CD4-positive, alpha-beta T cell treated with Interleukin-2 at 100 ng/mL for 4 hours (primary cell): ENCODE data around the gene IMPA2.
A peak's percentile ranks its signal among the peaks of the same experiment; 100 is the strongest.
"Not testable (repeated sequence)": the region's sequence is repeated elsewhere in the genome, so short reads cannot be mapped to it uniquely, and the experiment has no call there.

Source experiments
- DNase-seq: peaks from one replicate; pipeline ENCODE4 v3.0.0-alpha.2; 2020; ENCODE audit warnings: low spot score

The IMPA2 gene

GRCh38 chr18:11962597-11962996 lies 18.7 kb upstream of the IMPA2 start:
- DNase-seq = no peak

DNA sequence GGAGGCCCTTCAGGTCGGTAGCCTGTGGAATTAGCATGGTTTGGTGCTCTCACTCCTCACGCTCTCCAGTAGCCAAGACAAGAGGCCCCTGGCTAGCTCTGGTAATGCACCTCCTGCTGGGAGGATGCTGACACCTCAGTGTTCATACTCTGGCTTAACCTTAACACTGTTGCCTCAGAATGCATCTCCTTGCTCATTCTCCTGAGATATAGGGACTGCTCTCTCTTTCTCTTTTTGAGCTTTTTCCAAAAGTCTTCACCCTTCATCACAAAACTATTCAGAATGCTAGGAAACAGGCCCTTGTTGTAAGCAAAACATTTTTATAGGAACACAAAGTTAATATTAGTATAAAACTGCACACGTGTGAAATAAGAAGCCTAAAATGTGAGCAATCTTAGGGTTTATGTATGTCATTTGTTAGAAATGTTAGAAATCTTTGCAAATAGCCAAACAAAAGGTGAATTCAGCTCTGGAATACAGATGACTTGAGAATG lies 17.3 kb upstream of the IMPA2 start:
- no peak for DNase-seq

GRCh38 chr18:11969904-11970835 lies 11.1 kb upstream of the IMPA2 start:
- DNase-seq = no peak

- DNase-seq = not testable (repeated sequence)
Measured at GRCh38 chr18:11970836-11971226, 10.5 kb upstream of the IMPA2 start.

DNA sequence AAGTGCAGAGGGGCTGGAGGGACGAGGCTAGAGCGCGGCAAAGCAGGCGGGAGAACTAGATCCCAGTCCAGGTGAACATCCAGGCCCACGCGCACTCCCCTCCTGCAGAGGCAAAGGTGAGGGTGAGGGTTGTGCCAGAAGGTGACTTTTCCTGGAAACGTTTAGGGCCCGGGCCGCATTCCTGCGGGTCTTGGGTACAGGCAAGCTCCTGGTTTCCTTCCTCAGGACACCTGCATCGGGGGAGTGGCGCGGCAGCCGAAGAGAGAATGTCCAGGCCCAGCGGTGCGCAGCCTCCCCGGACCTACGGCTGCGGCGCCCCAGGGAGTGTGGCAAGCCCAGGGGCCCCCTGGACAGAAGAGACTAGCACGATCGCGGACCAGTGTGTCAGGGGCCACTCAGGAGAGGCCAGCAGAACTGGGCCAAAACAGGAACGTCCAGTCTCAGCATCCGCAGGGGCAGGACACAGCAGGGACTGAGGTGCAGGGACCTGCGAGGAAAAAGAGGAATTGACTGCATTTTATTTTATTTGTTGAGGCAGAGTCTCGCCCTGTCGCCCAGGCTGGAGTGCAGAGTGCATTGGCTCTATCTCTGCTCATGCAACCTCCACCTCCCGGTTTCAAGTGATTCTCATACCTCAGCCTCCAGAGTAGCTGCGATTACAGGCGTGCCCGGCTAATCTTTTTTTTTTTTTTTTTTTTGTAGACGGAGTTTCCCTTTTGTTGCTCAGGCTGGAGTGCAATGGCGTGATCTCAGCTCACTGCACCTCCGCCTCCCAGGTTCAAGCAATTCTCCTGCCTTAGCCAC lies 8.7 kb upstream of the IMPA2 start:
- no peak for DNase-seq

DNA sequence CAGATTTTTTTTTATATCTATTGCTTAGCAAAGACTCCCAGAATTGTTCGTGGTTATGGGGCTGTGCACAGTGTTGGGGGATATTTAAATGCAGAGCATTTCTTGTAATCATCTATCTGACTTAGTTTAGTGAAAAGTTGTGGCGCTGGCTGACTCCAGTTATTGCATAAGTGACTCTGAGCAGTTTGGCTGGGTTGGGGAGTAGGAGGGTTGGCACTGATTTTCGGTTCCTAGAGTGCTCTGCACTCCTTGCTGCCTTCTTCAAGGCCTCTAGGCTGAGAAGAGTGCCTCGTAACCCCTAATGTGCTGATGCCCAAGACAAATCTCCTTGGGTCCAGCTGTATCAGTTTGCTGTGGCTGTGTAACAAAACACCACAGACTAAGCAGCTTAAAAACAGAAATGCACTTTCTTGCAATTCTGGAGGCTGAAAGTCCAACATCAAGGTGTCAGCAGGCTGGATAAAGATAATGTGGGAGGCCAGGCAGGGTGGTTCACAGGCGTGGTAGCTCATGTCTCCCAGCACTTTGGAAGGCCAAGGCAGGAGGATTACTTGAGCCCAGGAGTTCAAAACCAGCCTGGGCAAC lies 6.5 kb upstream of the IMPA2 start:
- DNase-seq = no peak

- DNase-seq = no peak
Measured at GRCh38 chr18:11975723-11976122, 5.6 kb upstream of the IMPA2 start.

GRCh38 chr18:11976315-11977152 lies 4.8 kb upstream of the IMPA2 start:
- DNase-seq = no peak

DNA sequence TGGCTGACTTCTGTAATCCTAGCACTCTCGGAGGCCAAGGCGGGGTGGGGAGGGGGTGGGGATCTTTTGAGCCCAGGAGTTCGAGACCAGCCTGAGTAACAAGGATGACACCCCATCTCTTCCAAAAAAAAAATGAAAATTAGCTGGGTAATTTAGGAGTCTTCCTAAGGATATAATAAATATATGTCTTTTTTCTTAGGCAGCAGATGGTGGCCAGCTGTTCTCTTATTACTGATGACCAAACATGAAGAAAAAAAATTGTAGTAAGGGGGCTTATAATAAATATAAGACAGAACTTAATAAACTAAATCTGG lies 4.2 kb upstream of the IMPA2 start:
- DNase-seq = no peak

DNA sequence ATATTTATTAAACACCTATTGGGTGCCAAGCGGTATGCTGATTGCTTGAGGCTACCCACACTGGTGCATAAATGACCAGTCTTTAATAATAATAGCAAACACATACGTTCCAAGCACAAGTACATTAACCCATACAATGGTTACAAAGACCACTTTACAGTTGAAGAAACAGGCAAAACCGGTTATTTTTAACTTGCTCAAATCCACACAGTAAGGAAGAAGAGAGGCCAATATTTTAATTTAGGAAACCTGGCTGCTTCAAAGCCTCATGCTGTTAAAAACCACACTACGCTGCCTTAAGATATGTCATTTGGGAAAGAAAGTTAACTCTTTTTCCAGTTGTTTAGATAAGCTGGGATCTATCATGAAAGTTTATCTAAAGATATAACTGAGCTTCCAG lies 2.4 kb upstream of the IMPA2 start:
- DNase-seq = no peak

- no peak for DNase-seq
Measured at GRCh38 chr18:11980163-11980493, 1.2 kb upstream of the IMPA2 start.

GRCh38 chr18:11980494-11981191 lies 664 bp upstream of the IMPA2 start:
- DNase-seq = peak; percentile 96

- peak; percentile 3 for DNase-seq
Measured at GRCh38 chr18:11981543-11982366, 448 bp downstream of the IMPA2 start.

GRCh38 chr18:11982981-11983380 lies 1.7 kb downstream of the IMPA2 start:
- no peak for DNase-seq

- DNase-seq = no peak
Measured at GRCh38 chr18:11983592-11983991, 2.3 kb downstream of the IMPA2 start.

- no peak for DNase-seq
Measured at GRCh38 chr18:11984091-11984490, 2.8 kb downstream of the IMPA2 start.

- DNase-seq = no peak
Measured at GRCh38 chr18:11985586-11985985, 4.3 kb downstream of the IMPA2 start.

- no peak for DNase-seq
Measured at GRCh38 chr18:11986061-11986460, 4.8 kb downstream of the IMPA2 start.

DNA sequence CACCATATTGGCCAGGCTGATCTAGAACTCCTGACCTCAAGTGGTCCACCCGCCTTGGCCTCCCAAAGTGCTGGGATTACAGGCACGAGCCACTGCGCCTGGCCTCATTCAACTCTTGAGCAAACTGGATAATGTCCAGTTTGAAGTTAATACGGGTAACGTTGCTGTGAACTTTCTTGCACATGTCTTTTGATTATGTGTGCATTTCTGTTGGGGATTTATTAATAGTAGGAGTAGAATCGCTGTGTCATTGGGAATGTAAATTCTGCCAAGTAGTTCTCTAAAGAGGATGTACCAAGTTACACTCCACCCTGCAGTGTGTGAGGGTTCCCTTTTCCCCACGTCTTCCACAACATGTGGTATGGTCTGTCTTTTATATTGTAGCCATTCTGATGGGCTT lies 6.2 kb downstream of the IMPA2 start:
- DNase-seq = no peak

DNA sequence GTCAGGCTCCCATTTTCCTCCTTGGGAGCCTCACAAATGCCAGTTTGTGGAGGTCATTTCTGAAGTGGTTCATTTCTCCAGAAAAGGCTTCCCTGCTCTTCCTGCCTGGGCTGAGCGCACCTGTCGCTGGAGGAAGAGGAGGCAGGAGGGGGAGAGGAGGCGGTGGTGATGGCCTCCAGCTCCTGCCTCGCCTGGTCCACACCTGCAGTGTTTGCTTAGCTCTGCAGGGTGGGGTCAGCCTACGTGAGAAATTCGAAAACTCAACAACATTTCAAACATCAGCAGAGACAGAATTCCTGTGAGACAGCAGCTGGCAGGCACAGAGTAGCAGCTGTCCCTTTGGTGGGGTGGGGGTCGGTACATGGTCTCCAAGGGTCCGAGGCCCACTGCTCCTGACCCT lies 7.9 kb downstream of the IMPA2 start:
- DNase-seq = no peak
